SU-DHL-6 (cell line): ENCODE data around the gene PRDM15.
"Not testable (repeated sequence)": the region's sequence is repeated elsewhere in the genome, so short reads cannot be mapped to it uniquely, and the experiment has no call there.

ENCODE experiments used
- H2AFZ ChIP-seq: fragments of 200-600 bp; sonication (generic); 2 replicates; pipeline ENCODE4 v1.6.1; 2014; ENCODE audit warnings: low read depth, mild to moderate bottlenecking, moderate library complexity, mixed read lengths, antibody characterized with exemption, low read length; ENCODE audit not compliant: severe bottlenecking
- H3F3A ChIP-seq: fragments of 200-600 bp; shearing (Covaris generic); 2 replicates; pipeline ENCODE4 v1.6.0; 2016; ENCODE audit warnings: antibody characterized with exemption, mild to moderate bottlenecking; ENCODE audit not compliant: insufficient read depth
- H3K27ac ChIP-seq: fragments of 200-600 bp; sonication (generic); 2 replicates; pipeline ENCODE4 v1.5.1; 2016; ENCODE audit warnings: low read depth, mild to moderate bottlenecking, low read length, moderate library complexity, mixed read lengths
- H3K27me3 ChIP-seq: fragments of 200-600 bp; sonication (generic), shearing (Covaris generic); 2 replicates; pipeline ENCODE4 v1.6.0; 2014; ENCODE audit warnings: mild to moderate bottlenecking, low read length
- H3K36me3 ChIP-seq: fragments of 200-600 bp; sonication (generic); 2 replicates; pipeline ENCODE4 v1.6.1; 2014; ENCODE audit warnings: mild to moderate bottlenecking, low read length, mixed read lengths
- H3K4me2 ChIP-seq: fragments of 300-600, 200-600 bp; shearing (Covaris generic), sonication (generic); 2 replicates; pipeline ENCODE4 v1.6.0; 2014; ENCODE audit warnings: low read length, low read depth, mild to moderate bottlenecking; ENCODE audit not compliant: poor library complexity, severe bottlenecking
- H3K4me3 ChIP-seq: fragments of 200-600 bp; sonication (generic); 2 replicates; pipeline ENCODE4 v1.5.1; 2014; ENCODE audit warnings: antibody characterized with exemption, low read length, mild to moderate bottlenecking, mixed read lengths; ENCODE audit not compliant: insufficient read depth, poor library complexity, severe bottlenecking
- H3K79me2 ChIP-seq: fragments of 200-600 bp; sonication (generic); 2 replicates; pipeline ENCODE4 v1.6.1; 2014; ENCODE audit warnings: mild to moderate bottlenecking, low read length, moderate library complexity; ENCODE audit not compliant: insufficient read depth
- H3K9ac ChIP-seq: fragments of 200-600 bp; sonication (generic); 2 replicates; pipeline ENCODE4 v1.7.0; 2014; ENCODE audit warnings: mild to moderate bottlenecking, low read length
- H3K9me2 ChIP-seq: fragments of 200-600 bp; sonication (generic); replicated peaks from 2 replicates; pipeline ENCODE4 v1.6.1; 2014; ENCODE audit warnings: low read length; ENCODE audit not compliant: insufficient read depth
- H3K9me3 ChIP-seq: fragments of 200-600 bp; sonication (generic); 2 replicates; pipeline ENCODE4 v1.6.1; 2014; ENCODE audit warnings: low read length, mixed read lengths; ENCODE audit not compliant: insufficient read depth
- H4K20me1 ChIP-seq: fragments of 200-600 bp; sonication (generic); 2 replicates; pipeline ENCODE4 v1.6.1; 2014; ENCODE audit warnings: low read depth, mild to moderate bottlenecking, antibody characterized with exemption, low read length, moderate library complexity, mixed read lengths
- EZH2phosphoT487 ChIP-seq: fragments of 200-600 bp; sonication (generic), shearing (Covaris generic); conservative IDR thresholded peaks from 2 replicates; pipeline ENCODE4 v1.6.1; 2018; ENCODE audit warnings: mild to moderate bottlenecking, antibody characterized with exemption, low read length, moderate library complexity, mixed read lengths
- TF ChIP-seq, protein P1 (sequence below): fragments of 200-600 bp; sonication (generic); IDR thresholded peaks from one replicate; pipeline ENCODE4 v1.5.1; 2017; ENCODE audit warnings: antibody characterized with exemption, mild to moderate bottlenecking, low read length, moderate library complexity; ENCODE audit not compliant: insufficient read depth, poor library complexity, severe bottlenecking

Gene PRDM15

DNA sequence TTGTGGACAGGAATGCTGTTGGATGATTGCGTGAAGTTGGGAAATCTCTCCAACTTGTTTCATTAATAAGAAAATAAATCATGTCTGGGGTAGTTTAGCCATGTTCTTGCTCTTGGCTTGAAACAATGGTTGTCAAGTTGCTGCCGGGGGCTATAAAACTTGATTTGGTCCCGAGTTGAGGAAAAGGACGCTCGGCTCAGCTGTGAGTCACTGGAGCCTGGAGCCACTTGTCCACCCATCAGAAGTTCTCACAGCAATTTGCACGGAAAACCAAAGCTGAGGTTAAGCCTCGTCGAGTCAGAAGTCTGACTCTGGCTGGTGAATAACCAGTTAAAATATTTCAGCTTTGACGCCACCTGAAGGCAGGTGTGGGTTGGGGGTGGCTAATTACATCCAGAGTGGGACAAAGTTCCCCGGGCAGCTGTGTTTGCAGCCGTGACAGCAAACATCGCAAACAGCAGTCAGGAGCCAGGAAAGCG lies 92.6 kb downstream of the PRDM15 start:
- Histone ChIP-seq H3K9ac (no peak overlapping the region), H3K27me3 (no peaks in the 10 kb centered on the region; the same call in 1 of the 2 replicates), H3K4me2 (no peak overlapping the region), H3K4me3 (no peak overlapping the region), H2AFZ (no peak overlapping the region), H3K36me3 (no peaks in the 10 kb centered on the region), H3K9me2 (no peaks in the 10 kb centered on the region), H4K20me1 (no peaks in the 10 kb centered on the region), H3K79me2 (no peaks in the 10 kb centered on the region), H3F3A (no peaks in the 10 kb centered on the region), H3K27ac (no peak overlapping the region), H3K9me3 (no peaks in the 10 kb centered on the region)
- no peak for TF ChIP-seq EZH2phosphoT487
- TF ChIP-seq, protein P1, sequence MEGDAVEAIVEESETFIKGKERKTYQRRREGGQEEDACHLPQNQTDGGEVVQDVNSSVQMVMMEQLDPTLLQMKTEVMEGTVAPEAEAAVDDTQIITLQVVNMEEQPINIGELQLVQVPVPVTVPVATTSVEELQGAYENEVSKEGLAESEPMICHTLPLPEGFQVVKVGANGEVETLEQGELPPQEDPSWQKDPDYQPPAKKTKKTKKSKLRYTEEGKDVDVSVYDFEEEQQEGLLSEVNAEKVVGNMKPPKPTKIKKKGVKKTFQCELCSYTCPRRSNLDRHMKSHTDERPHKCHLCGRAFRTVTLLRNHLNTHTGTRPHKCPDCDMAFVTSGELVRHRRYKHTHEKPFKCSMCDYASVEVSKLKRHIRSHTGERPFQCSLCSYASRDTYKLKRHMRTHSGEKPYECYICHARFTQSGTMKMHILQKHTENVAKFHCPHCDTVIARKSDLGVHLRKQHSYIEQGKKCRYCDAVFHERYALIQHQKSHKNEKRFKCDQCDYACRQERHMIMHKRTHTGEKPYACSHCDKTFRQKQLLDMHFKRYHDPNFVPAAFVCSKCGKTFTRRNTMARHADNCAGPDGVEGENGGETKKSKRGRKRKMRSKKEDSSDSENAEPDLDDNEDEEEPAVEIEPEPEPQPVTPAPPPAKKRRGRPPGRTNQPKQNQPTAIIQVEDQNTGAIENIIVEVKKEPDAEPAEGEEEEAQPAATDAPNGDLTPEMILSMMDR: no peak

DNA sequence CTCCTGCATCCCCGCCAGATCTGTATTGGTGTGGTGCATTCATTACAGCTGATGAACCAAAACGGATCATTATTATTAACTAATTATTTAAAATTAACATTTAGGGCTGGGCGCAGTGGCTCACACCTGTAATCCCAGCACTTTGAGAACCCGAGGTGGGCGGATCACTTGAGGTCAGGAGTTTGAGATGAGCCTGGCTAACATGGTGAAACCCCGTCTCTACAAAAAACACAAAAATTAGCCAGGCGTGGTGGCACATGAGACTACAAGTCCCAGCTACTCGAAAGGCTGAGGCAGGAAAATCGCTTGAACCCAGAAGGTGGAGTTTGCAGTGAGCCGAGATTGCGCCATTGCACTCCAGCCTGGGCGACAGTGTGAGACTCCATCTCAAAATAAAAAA lies 93.9 kb downstream of the PRDM15 start:
- H3K27ac ChIP-seq, H3K4me3 ChIP-seq, H3K9ac ChIP-seq, H4K20me1 ChIP-seq, H3K9me2 ChIP-seq, H3K36me3 ChIP-seq, H3K4me2 ChIP-seq, H3F3A ChIP-seq, H2AFZ ChIP-seq, H3K79me2 ChIP-seq, H3K27me3 ChIP-seq, H3K9me3 ChIP-seq: not testable (repeated sequence)

DNA sequence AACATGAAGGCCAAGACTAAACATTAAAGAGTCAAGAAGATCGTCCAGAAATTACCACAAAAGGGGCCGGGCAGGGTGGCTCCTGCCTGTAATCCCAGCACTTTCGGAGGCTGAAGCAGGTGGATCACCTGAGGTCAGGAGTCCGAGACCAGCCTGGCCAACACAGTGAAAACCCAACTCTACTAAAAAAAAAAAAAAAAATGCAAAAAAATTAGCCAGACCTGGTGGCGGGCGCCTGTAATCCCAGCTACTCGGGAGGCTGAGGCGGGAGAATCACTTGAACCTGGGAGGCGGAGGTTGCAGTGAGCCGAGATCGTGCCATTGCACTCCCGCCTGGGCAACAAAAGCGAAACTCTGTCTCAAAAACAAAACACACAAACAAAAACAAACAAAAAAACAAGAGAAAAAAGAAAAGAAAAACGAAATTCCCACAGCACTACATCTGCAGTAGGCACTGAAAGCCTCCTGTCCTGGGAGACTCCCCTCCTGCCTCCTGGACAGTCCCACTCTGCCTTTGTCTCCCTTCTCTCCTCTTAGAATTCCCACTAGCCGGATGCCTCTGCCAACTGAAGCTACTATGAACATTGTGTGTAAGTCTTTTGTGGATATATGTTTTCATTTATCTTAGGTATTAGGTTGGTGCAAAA lies 94.6 kb downstream of the PRDM15 start:
- H3K9me2 ChIP-seq: no peaks in the 10 kb centered on the region
- H3K9me3 ChIP-seq: no peaks in the 10 kb centered on the region
- H4K20me1 ChIP-seq: no peaks in the 10 kb centered on the region
- no peaks in the 10 kb centered on the region; the same call in 1 of the 2 replicates for H3K27me3 ChIP-seq
- no peak overlapping the region for H2AFZ ChIP-seq
- TF ChIP-seq EZH2phosphoT487: no peak
- TF ChIP-seq, protein P1: no peak
- no peaks in the 10 kb centered on the region for H3K79me2 ChIP-seq
- no peaks in the 10 kb centered on the region for H3K36me3 ChIP-seq
- H3K4me3 ChIP-seq: no peak overlapping the region
- no peak overlapping the region for H3K4me2 ChIP-seq
- H3K27ac ChIP-seq: no peak overlapping the region
- no peak overlapping the region for H3K9ac ChIP-seq
- no peaks in the 10 kb centered on the region for H3F3A ChIP-seq

DNA sequence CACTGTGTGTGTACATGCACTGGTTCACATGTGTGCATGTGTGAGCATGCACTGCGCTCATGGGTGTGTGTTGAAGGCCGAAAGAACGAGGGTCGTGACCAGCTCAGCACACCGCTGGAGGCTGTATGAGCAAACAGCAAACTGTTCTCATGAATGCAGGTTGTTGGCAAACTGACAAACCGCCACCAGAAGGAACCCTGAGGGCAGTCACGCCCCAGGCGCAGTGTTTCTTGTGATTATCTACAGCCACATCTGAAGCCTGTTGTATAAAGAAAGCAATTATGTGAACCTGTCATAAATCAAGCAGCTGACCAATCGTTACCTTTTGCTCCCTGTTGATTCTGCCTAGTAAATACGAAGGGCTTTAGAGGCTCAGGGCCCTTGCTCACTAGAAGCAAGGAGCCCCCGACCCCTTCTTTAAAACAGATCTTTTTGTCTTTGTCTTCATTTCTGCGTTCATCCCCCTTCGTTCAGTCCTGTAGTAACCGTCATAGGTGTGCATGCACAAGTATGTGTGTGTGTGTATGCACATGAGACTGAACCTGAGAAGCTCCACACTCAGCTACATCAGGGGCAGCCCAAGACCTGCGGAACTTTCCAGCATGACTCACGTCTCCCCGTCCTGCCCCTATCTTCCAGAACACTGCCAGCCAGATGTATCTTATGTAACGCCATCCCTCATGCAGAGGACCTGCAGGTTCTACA lies 95.5 kb downstream of the PRDM15 start:
- no peak for TF ChIP-seq EZH2phosphoT487
- TF ChIP-seq, protein P1: no peak
- no peak overlapping the region for H3K4me2 ChIP-seq
- H3F3A ChIP-seq: no peaks in the 10 kb centered on the region
- H3K9me2 ChIP-seq: no peaks in the 10 kb centered on the region
- no peaks in the 10 kb centered on the region for H3K79me2 ChIP-seq
- no peaks in the 10 kb centered on the region for H3K36me3 ChIP-seq
- no peaks in the 10 kb centered on the region for H4K20me1 ChIP-seq
- no peak overlapping the region for H2AFZ ChIP-seq
- no peaks in the 10 kb centered on the region for H3K9me3 ChIP-seq
- no peak overlapping the region for H3K4me3 ChIP-seq
- H3K27me3 ChIP-seq: no peaks in the 10 kb centered on the region; the same call in 1 of the 2 replicates
- no peak overlapping the region for H3K9ac ChIP-seq
- H3K27ac ChIP-seq: no peak overlapping the region
